CD14-positive monocyte (primary cell): ENCODE measurements around the gene UBL5. TPM values are rescaled to one million over a fixed set of nuclear protein-coding genes. Genes with fewer than 3 reads are reported as not detected.

Experiments used
- DNase-seq, 3 donors: peaks; one replicate each; pipeline ENCODE4 v3.0.0-alpha.2; 2011 to 2022
- H2AFZ ChIP-seq: 2 replicates; pipeline ENCODE4 v1.6.0; 2012; ENCODE audit warnings: mild to moderate bottlenecking, low read depth, low read length, inconsistent platforms; ENCODE audit not compliant: insufficient read depth, poor library complexity, severe bottlenecking
- H3K27ac ChIP-seq, 2 donors: 1 replicate in 1 of 2; 2 replicates in 1 of 2; pipeline ENCODE4 v1.5.1; 2012 to 2013; ENCODE audit warnings: low read length in 2 of 2, control low read depth in 1 of 2, inconsistent platforms in 1 of 2, low read depth in 1 of 2, mild to moderate bottlenecking in 1 of 2
- H3K27me3 ChIP-seq, 2 donors: one replicate each; pipeline versions ENCODE4 v1.6.0 to v1.6.1; 2011 to 2013; ENCODE audit warnings: low read length in 2 of 2; ENCODE audit not compliant: control insufficient read depth in 2 of 2, insufficient read depth in 2 of 2
- H3K36me3 ChIP-seq, 2 donors: replicated peaks in 1 of 2; 1 replicate in 1 of 2; 2 replicates in 1 of 2; pipeline versions ENCODE4 v1.5.1 to v1.6.1; 2012 to 2013; ENCODE audit warnings: low read length in 2 of 2, control low read depth in 1 of 2, inconsistent platforms in 1 of 2, mild to moderate bottlenecking in 1 of 2; ENCODE audit not compliant: insufficient read depth in 2 of 2, control insufficient read depth in 1 of 2
- H3K4me1 ChIP-seq, 2 donors: 1 replicate in 1 of 2; 2 replicates in 1 of 2; pipeline versions ENCODE4 v1.5.1 to v1.6.1; 2012 to 2013; ENCODE audit warnings: low read length in 2 of 2, control low read depth in 1 of 2, inconsistent platforms in 1 of 2, mild to moderate bottlenecking in 1 of 2, moderate library complexity in 1 of 2; ENCODE audit not compliant: insufficient read depth in 2 of 2, control insufficient read depth in 1 of 2
- H3K4me2 ChIP-seq: replicated peaks from 2 replicates; pipeline ENCODE3; 2012; ENCODE audit warnings: low read length, moderate library complexity, mild to moderate bottlenecking; ENCODE audit not compliant: poor library complexity, severe bottlenecking; ENCODE audit errors: extremely low read depth
- H3K4me3 ChIP-seq, 3 experiments: fragments of 200-600 bp in 1 of 3; sonication (generic) in 1 of 3; replicated peaks in 1 of 3; 1 replicate in 2 of 3; 2 replicates in 1 of 3; pipeline ENCODE4 v1.5.1; 2011 to 2013; ENCODE audit warnings: low read length in 3 of 3, mild to moderate bottlenecking in 3 of 3, control low read depth in 2 of 3, low read depth in 2 of 3, inconsistent platforms in 1 of 3, moderate library complexity in 1 of 3
- H3K79me2 ChIP-seq: 2 replicates; pipeline ENCODE4 v1.6.0; 2012; ENCODE audit warnings: mild to moderate bottlenecking, control low read depth, inconsistent platforms, low read length, moderate library complexity; ENCODE audit not compliant: insufficient read depth
- H3K9ac ChIP-seq: 2 replicates; pipeline ENCODE4 v1.6.0; 2017; ENCODE audit warnings: low read length, mild to moderate bottlenecking; ENCODE audit not compliant: insufficient read depth, poor library complexity, severe bottlenecking
- H3K9me3 ChIP-seq, 2 donors: replicated peaks in 1 of 2; 1 replicate in 1 of 2; 2 replicates in 1 of 2; pipeline versions ENCODE4 v1.5.1 to v1.6.1; 2012 to 2013; ENCODE audit warnings: low read length in 2 of 2, control low read depth in 1 of 2; ENCODE audit not compliant: control insufficient read depth in 1 of 2, insufficient read depth in 1 of 2
- H4K20me1 ChIP-seq: 2 replicates; pipeline ENCODE4 v1.6.0; 2012; ENCODE audit warnings: mild to moderate bottlenecking, low read length, control low read depth, moderate library complexity; ENCODE audit not compliant: insufficient read depth
- H3K27ac Mint-ChIP-seq, 7 donors: one replicate each; pipeline ENCODE4 v1.8.0; 2020; ENCODE audit warnings: mild to moderate bottlenecking in 7 of 7, mixed read lengths in 7 of 7, moderate library complexity in 6 of 7, inconsistent platforms in 2 of 7
- H3K27me3 Mint-ChIP-seq, 3 donors: one replicate each; pipeline ENCODE4 v1.8.0; 2021 to 2022; ENCODE audit warnings: low read depth in 3 of 3, mild to moderate bottlenecking in 3 of 3, mixed read lengths in 3 of 3, moderate library complexity in 3 of 3, inconsistent platforms in 1 of 3
- H3K36me3 Mint-ChIP-seq, 2 donors: one replicate each; pipeline ENCODE4 v1.8.0; 2020; ENCODE audit warnings: mixed read lengths in 2 of 2, inconsistent platforms in 1 of 2, mild to moderate bottlenecking in 1 of 2
- H3K4me1 Mint-ChIP-seq: one replicate; pipeline ENCODE4 v1.8.0; 2020; ENCODE audit warnings: mild to moderate bottlenecking, mixed read lengths
- H3K4me3 Mint-ChIP-seq, 2 donors: one replicate each; pipeline ENCODE4 v1.8.0; 2020; ENCODE audit warnings: mild to moderate bottlenecking in 2 of 2, mixed read lengths in 2 of 2, moderate library complexity in 1 of 2
- H3K9me3 Mint-ChIP-seq, 7 donors: one replicate each; pipeline ENCODE4 v1.8.0; 2020 to 2022; ENCODE audit warnings: mixed read lengths in 7 of 7, mild to moderate bottlenecking in 6 of 7, moderate library complexity in 6 of 7, inconsistent platforms in 2 of 7
- WGBS: methylation state at CpG from one replicate; pipeline ENCODE4 v1.1.5; 2013; ENCODE audit warnings: missing lambda C conversion rate; ENCODE audit not compliant: insufficient coverage; 5-methylcytosine and 5-hydroxymethylcytosine counted together
- intact Hi-C, 2 donors: fragments of 100-400 bp; cut with micrococcal nuclease; formaldehyde crosslinking; loops; one replicate each; pipeline versions ENCODE4 v1.15.0 to v1.15.1; 2023
- polyA plus RNA-seq, 3 donors: library from polyadenylated mRNA; depleted of rRNA in 1 of 3; unstranded in 2 of 3; stranded (reverse) in 1 of 3; fragments of 300-500 nt in 2 of 3; fragments of >200 nt in 1 of 3; fragmentation: Illumina TruSeq in 2 of 3; gene quantifications; 1 replicate in 2 of 3; 2 replicates in 1 of 3; pipeline ENCODE4 v1.2.3, GENCODE V29; 2012 to 2021
- TF ChIP-seq, protein P1 (sequence below): fragments of 200-600 bp; IDR thresholded peaks from one replicate; pipeline ENCODE4 v1.8.0; 2022; ENCODE audit warnings: antibody characterized with exemption, mild to moderate bottlenecking

The UBL5 gene
- polyA plus RNA-seq, 3 donors = 713 to 783 (median 728) TPM

DNA sequence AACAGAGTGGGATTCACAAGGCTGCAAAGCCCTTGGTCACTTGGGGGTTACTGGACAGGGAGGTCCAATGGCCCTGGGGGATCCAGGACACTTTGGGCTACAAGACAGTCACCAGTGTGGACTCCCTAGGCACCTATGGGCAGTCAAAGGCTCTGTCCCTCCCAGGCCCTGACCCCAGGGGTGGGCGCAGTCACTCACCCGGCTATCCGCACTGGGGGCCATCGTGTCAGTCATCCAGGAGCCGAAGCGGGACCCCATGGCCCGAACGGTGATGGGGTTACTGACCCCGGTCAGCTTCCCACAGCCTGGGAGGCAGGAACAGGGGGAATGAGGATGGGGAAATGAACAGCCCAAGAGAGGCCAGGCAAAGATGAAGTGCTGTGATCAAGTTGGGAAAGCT, 28.9 kb downstream of the UBL5 start:
- Mint-ChIP-seq H3K4me3 (no peak overlapping the region), H3K27ac (peak overlapping the region in 1 of 7 donors; percentile 69), H3K9me3 (peaks cover 0 to 5% (median 4%) of the 10 kb centered on the region in 7 donors), H3K27me3 (peaks cover 0 to 7% (median 3%) of the 10 kb centered on the region in 3 donors), H3K36me3 (peaks cover 4 to 12% of the 10 kb centered on the region in 2 donors), H3K4me1 (peaks cover 14% of the 10 kb centered on the region)
- no peak overlapping the region for H3K4me3 ChIP-seq
- H3K36me3 ChIP-seq = no peaks in the 10 kb centered on the region
- intact Hi-C loops = no loop called here
- H4K20me1 ChIP-seq = no peaks in the 10 kb centered on the region
- H3K9ac ChIP-seq = no peak overlapping the region
- no peak for DNase-seq
- 100% methylated on average over 9 of the region's 9 CpGs for WGBS
- TF ChIP-seq, protein P1, sequence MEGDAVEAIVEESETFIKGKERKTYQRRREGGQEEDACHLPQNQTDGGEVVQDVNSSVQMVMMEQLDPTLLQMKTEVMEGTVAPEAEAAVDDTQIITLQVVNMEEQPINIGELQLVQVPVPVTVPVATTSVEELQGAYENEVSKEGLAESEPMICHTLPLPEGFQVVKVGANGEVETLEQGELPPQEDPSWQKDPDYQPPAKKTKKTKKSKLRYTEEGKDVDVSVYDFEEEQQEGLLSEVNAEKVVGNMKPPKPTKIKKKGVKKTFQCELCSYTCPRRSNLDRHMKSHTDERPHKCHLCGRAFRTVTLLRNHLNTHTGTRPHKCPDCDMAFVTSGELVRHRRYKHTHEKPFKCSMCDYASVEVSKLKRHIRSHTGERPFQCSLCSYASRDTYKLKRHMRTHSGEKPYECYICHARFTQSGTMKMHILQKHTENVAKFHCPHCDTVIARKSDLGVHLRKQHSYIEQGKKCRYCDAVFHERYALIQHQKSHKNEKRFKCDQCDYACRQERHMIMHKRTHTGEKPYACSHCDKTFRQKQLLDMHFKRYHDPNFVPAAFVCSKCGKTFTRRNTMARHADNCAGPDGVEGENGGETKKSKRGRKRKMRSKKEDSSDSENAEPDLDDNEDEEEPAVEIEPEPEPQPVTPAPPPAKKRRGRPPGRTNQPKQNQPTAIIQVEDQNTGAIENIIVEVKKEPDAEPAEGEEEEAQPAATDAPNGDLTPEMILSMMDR = no peak
- H3K4me2 ChIP-seq = no peak overlapping the region
- no peak overlapping the region for H3K27ac ChIP-seq
- H3K9me3 ChIP-seq = no peaks in the 10 kb centered on the region
- H3K79me2 ChIP-seq = no peaks in the 10 kb centered on the region
- H3K4me1 ChIP-seq = peaks cover 0 to 12% of the 10 kb centered on the region in 2 donors
- no peaks in the 10 kb centered on the region for H3K27me3 ChIP-seq
- H2AFZ ChIP-seq = no peak overlapping the region

DNA sequence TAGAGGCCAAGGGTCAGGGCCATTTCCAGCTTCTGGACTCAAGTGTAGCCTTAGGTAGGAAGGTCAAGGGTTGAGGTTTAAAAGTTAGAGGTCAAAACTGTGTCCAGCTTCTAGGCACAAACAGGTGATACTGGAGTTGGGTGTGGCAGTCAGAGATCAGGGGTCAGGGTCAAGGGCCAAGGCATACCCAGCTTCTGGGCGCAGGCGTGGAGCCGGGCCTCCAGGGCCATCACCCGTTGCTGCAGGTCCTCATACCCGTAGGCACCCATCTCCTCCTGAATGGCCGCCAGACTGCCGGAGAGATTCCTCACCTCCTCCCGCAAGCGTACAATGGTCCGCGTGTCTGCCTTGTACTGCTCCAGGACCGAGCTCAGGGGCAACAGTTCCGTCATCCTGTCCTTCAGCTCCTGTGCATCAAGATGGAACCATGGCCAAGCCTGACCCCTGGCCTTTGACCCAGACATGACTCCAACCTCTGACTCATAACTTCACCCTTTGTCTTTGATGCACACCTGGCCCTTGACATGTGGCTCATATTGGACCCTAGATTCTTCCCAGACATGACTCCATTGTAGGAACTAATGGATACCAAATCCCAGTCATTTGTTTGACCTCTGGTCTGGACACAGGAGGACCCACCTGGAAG, 29.5 kb downstream of the UBL5 start:
- H3K27me3 Mint-ChIP-seq = peaks cover 2 to 9% (median 3%) of the 10 kb centered on the region in 3 donors
- H3K36me3 ChIP-seq = no peaks in the 10 kb centered on the region
- H3K4me3 Mint-ChIP-seq = no peak overlapping the region
- intact Hi-C loops = no loop called here
- H3K9me3 Mint-ChIP-seq = peaks cover 0 to 5% (median 4%) of the 10 kb centered on the region in 7 donors
- no peak overlapping the region for H3K27ac ChIP-seq
- H4K20me1 ChIP-seq = no peaks in the 10 kb centered on the region
- H3K4me1 Mint-ChIP-seq = peaks cover 14% of the 10 kb centered on the region
- H3K4me2 ChIP-seq = no peak overlapping the region
- peaks cover 4 to 10% of the 10 kb centered on the region in 2 donors for H3K36me3 Mint-ChIP-seq
- WGBS = 97% methylated on average over 12 of the region's 13 CpGs
- no peaks in the 10 kb centered on the region for H3K9me3 ChIP-seq
- no peaks in the 10 kb centered on the region for H3K27me3 ChIP-seq
- H3K9ac ChIP-seq = no peak overlapping the region
- H3K4me1 ChIP-seq = peaks cover 0 to 12% of the 10 kb centered on the region in 2 donors
- H2AFZ ChIP-seq = no peak overlapping the region
- H3K79me2 ChIP-seq = no peaks in the 10 kb centered on the region
- TF ChIP-seq, protein P1 = no peak
- H3K27ac Mint-ChIP-seq = peak overlapping the region in 1 of 7 donors; percentile 69
- DNase-seq = no peak
- H3K4me3 ChIP-seq = no peak overlapping the region
